ENCODE measurements around the gene RNPS1.
"Not testable (repeated sequence)": the region's sequence is repeated elsewhere in the genome, so short reads cannot be mapped to it uniquely, and the experiment has no call there.

The RNPS1 gene

DNA sequence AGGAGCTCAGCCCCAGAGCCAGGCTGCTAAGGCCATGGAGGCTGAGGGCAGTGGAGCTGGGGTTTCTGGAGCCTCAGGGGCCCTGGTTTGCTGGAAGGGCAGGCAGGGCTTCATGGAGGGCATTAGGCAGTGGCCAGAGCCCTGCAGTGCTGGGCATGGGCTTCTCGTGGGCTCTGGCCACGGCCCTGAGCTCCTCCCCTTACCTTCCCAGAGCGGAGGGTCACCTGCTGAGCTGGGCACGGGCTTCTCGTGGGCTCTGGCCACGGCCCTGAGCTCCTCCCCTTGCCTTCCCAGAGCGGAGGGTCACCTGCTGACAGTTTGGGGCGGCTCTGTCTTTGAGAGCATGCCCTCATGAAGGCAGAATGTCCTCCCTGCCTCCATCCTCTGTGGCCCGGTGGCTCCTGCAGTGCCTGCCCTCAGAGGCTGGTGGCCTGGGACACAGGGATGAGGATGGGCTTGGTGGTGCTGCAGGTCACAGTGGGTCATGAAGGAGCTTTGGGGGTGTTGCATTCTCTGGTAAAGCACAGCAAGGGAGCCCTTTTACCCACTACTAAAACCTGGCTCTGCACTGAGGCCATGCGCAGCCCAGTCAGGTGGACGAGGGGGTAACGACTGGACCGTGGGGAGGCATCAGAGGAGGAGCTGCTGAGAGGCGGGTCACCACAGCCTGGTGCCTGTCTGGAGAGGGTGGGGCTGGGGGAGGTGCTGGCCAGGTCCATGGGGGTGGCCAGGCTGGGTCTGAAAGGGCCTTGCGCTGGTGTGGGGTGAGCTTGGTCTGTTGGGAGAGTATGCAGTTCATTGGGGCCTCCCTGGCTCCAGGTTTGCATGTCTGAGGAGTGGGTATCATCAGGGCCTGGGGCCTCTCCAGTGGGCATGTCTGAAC lies 2.9 kb upstream of the RNPS1 start:
- Histone ChIP-seq H3K4me3 (ENCODE audit: low read length) (no peak overlapping the region), H3K36me3 (ENCODE audit: control insufficient read depth, insufficient read depth, low read length, severe bottlenecking) (no peaks in the 10 kb centered on the region), H3K9me3 (ENCODE audit: control insufficient read depth, low read length) (no peaks in the 10 kb centered on the region), H3K9ac (ENCODE audit: low read length) (peak overlapping the region; percentile 91), H3K4me1 (ENCODE audit: control insufficient read depth, insufficient read depth, low read length) (peaks cover 25% of the 10 kb centered on the region), H3K27me3 (replicated peaks; ENCODE audit: control insufficient read depth, insufficient read depth, low read length) (no peaks in the 10 kb centered on the region)
- no peak for DNase-seq (ENCODE audit: low read depth)

DNA sequence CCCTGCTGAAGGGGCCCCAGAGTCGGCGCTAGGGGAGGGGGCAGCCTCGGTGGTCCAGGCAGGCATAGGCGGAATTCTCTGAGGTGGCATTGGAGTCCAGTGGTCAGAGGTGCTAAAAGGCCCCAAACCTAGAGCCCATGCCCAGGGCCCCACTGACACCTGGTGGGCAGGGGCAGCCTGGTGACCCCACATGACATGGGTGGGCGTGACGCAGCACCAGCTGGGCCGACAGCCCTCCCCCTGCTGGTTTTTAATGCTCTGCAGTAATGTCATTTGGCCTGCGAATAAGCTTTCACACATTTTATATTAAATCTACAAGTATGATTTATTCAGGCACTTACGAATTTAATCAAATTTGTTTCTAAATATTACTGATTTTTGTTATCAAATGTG lies 2.1 kb upstream of the RNPS1 start:
- Histone ChIP-seq H3K4me3 (ENCODE audit: low read length) (peak overlapping the region; percentile 91), H3K9ac (ENCODE audit: low read length) (peak overlapping the region; percentile 91), H3K4me1 (ENCODE audit: control insufficient read depth, insufficient read depth, low read length) (peaks cover 28% of the 10 kb centered on the region), H3K36me3 (ENCODE audit: control insufficient read depth, insufficient read depth, low read length, severe bottlenecking) (no peaks in the 10 kb centered on the region), H3K9me3 (ENCODE audit: control insufficient read depth, low read length) (no peaks in the 10 kb centered on the region), H3K27me3 (replicated peaks; ENCODE audit: control insufficient read depth, insufficient read depth, low read length) (no peaks in the 10 kb centered on the region)
- no peak for DNase-seq (ENCODE audit: low read depth)

DNA sequence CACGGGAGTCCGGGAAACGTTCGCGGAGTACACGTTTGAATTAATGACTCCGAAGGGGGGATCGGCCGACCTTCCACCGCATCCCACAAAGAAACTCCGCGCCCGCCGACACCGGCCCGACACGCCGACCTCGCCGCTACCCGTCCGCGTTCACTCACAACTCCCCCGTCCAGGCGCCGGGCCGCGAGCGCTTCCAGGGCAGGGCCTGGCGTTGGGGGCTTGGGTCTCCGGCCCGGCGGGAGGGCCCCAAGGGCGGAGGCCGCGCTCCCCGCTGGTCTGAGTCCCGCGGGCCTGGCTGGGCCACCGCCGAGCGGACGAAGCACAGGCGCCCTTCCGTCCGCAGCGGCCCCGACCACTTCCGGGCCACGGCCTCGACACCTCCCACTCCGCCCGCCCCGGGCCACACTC lies 417 bp downstream of the RNPS1 start:
- H3K27me3 ChIP-seq (replicated peaks; ENCODE audit: control insufficient read depth, insufficient read depth, low read length), result not testable (repeated sequence)

DNA sequence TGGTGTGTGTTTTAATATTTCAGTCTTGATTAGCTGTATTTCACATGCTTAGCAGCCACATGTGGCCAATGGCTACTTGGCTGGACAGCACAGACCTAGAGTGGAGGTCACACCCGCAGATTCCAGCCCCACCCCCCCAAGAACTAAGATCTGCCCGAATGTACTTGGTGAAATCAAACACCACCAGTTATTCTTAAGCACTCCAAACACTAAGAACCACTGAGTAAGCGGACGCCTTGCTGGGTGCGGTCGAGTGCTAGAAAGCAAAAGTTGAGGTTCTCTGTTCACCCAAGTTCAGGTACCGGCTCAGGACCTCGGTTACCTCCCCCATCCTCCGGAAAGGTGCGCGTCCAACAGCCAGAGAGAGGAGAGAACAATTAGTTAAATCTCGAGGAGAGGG lies 1.0 kb downstream of the RNPS1 start:
- not testable (repeated sequence) for H3K27me3 ChIP-seq (replicated peaks; ENCODE audit: control insufficient read depth, insufficient read depth, low read length); H3K9me3 ChIP-seq (ENCODE audit: control insufficient read depth, low read length)
- DNase-seq (ENCODE audit: low read depth), result peak; percentile 48
- peaks cover 25% of the 10 kb centered on the region for H3K36me3 ChIP-seq (ENCODE audit: control insufficient read depth, insufficient read depth, low read length, severe bottlenecking)
- peak overlapping the region; percentile 91 for H3K9ac ChIP-seq (ENCODE audit: low read length)
- peaks cover 28% of the 10 kb centered on the region for H3K4me1 ChIP-seq (ENCODE audit: control insufficient read depth, insufficient read depth, low read length)
- H3K4me3 ChIP-seq (ENCODE audit: low read length), result peak overlapping the region; percentile 91

More for the DNA sequence above, 417 bp downstream of the RNPS1 start:
- H3K4me3 ChIP-seq (ENCODE audit: low read length), result peak overlapping the region; percentile 91
- H3K36me3 ChIP-seq (ENCODE audit: control insufficient read depth, insufficient read depth, low read length, severe bottlenecking), result peaks cover 19% of the 10 kb centered on the region
- not testable (repeated sequence) for H3K9me3 ChIP-seq (ENCODE audit: control insufficient read depth, low read length); DNase-seq (ENCODE audit: low read depth)
- peaks cover 28% of the 10 kb centered on the region for H3K4me1 ChIP-seq (ENCODE audit: control insufficient read depth, insufficient read depth, low read length)
- peak overlapping the region; percentile 91 for H3K9ac ChIP-seq (ENCODE audit: low read length)

DNA sequence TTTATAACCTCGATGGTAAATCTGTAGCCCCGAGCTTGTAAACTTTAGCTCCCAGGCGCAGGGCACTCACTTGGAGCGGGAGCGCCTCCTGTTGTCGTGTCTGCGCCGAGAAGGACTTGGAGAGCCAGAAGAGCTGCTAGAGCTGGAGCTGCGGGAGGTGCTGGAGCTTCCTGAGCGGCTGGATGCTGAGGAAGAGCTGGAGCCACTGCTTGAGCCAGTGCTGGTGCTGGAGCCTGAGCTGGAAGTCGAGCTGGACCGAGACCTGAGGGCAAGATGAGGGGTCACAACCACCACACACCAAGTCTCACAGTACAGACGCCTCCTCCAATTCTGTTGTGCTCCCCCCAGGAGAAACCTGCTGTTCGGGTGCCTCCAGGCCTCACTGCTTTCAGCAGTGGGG lies 4.9 kb downstream of the RNPS1 start:
- H3K36me3 ChIP-seq (ENCODE audit: control insufficient read depth, insufficient read depth, low read length, severe bottlenecking), result peaks cover 62% of the 10 kb centered on the region
- peaks cover 13% of the 10 kb centered on the region for H3K4me1 ChIP-seq (ENCODE audit: control insufficient read depth, insufficient read depth, low read length)
- not testable (repeated sequence) for DNase-seq (ENCODE audit: low read depth); H3K4me3 ChIP-seq (ENCODE audit: low read length); H3K9me3 ChIP-seq (ENCODE audit: control insufficient read depth, low read length); H3K27me3 ChIP-seq (replicated peaks; ENCODE audit: control insufficient read depth, insufficient read depth, low read length); H3K9ac ChIP-seq (ENCODE audit: low read length)

DNA sequence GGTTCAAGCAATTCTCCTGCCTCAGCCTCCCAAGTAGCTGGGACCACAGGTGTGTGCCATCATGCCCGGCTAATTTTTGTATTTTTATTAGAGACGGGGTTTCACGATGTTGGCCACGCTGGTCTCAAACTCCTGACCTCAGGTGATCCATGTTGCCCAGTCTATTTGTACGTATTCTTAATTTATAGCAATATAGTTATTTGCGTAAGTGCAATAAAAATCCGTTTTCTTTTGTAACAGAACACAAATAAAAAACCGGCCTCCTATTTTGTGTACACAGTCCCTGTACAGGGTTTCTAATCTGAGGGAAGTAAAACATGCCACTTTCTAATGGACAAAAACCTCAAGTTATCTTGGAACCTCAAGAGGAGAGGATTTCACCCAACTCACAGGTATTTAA lies 7.7 kb downstream of the RNPS1 start:
- peaks cover 90% of the 10 kb centered on the region for H3K36me3 ChIP-seq (ENCODE audit: control insufficient read depth, insufficient read depth, low read length, severe bottlenecking)
- no peaks in the 10 kb centered on the region for H3K27me3 ChIP-seq (replicated peaks; ENCODE audit: control insufficient read depth, insufficient read depth, low read length)
- H3K9ac ChIP-seq (ENCODE audit: low read length), result no peak overlapping the region
- no peak overlapping the region for H3K4me3 ChIP-seq (ENCODE audit: low read length)
- no peaks in the 10 kb centered on the region for H3K4me1 ChIP-seq (ENCODE audit: control insufficient read depth, insufficient read depth, low read length)
- no peaks in the 10 kb centered on the region for H3K9me3 ChIP-seq (ENCODE audit: control insufficient read depth, low read length)
- DNase-seq (ENCODE audit: low read depth), result no peak

DNA sequence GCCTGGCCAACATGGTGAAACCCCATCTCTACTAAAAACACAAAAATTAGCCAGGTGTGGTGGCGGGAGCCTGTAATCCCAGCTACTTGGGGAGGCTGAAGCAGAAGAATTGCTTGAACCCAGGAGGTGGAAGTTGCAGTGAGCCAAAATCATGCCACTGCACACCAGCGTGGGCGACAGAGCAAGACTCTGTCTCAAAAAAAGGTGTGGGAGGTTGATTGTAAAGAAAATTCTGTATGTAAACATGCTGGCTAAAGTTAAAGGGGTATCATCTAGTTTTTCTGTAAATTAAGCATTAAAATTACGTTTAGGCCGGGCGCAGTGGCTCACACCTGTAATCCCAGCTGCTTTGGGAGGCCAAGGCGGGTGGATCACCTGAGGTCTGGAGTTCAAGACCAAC lies 9.4 kb downstream of the RNPS1 start:
- H3K9me3 ChIP-seq (ENCODE audit: control insufficient read depth, low read length); H3K9ac ChIP-seq (ENCODE audit: low read length); H3K4me1 ChIP-seq (ENCODE audit: control insufficient read depth, insufficient read depth, low read length); H3K27me3 ChIP-seq (replicated peaks; ENCODE audit: control insufficient read depth, insufficient read depth, low read length); DNase-seq (ENCODE audit: low read depth); H3K4me3 ChIP-seq (ENCODE audit: low read length): not testable (repeated sequence)
- H3K36me3 ChIP-seq (ENCODE audit: control insufficient read depth, insufficient read depth, low read length, severe bottlenecking), result peaks cover 99% of the 10 kb centered on the region

DNA sequence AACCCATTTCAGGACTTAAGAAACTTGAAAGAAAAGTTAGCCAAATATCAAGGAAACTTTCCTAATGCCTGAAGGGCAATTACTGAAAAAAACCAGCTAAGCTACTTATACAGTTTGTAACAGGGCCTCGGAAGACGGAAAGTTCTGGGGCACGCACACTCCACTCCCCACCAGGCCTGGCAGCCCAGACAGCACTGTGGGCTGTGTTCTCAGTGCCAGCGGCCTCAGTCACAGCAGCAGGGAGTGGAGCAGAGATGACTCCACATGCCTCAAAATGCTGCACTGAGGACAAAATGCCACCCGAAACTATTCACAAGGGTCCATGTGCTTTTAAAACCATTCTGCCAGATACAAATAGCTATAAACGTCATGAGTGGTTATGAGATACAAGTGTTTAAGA lies 10.2 kb downstream of the RNPS1 start:
- Histone ChIP-seq H3K9me3 (ENCODE audit: control insufficient read depth, low read length) (no peaks in the 10 kb centered on the region), H3K27me3 (replicated peaks; ENCODE audit: control insufficient read depth, insufficient read depth, low read length) (no peaks in the 10 kb centered on the region), H3K4me1 (ENCODE audit: control insufficient read depth, insufficient read depth, low read length) (no peaks in the 10 kb centered on the region), H3K9ac (ENCODE audit: low read length) (no peak overlapping the region), H3K36me3 (ENCODE audit: control insufficient read depth, insufficient read depth, low read length, severe bottlenecking) (peaks cover 99% of the 10 kb centered on the region), H3K4me3 (ENCODE audit: low read length) (no peak overlapping the region)
- DNase-seq (ENCODE audit: low read depth), result no peak

DNA sequence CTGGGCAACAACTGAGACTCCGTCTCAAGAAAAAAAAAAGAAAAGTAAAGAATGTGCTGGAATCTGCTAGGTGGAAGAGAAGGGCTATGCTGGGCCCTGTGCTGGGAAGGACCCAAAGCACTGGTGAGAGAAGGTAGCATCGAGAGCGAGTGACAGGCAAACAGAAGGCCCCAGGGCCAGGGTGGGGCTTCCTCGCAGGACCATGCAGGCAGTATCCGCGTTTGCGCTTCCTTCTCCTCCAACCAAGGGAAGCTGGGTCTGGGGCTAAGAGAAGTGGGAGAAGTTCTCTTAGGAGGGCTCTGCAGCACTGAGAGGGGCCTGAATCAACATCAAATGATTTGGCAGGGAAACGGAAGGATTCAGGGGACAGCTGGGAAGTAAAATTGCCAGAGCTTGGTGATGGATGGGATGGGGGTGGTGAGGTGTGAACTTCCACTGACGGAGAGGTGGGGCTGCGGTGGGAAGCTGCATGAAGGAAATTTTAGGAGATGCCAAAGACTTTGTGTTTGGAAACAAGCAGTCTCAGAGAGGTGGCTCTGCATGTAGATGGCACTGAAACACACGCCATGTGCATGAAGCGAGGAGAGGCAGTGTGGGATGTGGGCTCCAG lies 11.3 kb downstream of the RNPS1 start:
- Histone ChIP-seq H3K9ac (ENCODE audit: low read length) (no peak overlapping the region), H3K36me3 (ENCODE audit: control insufficient read depth, insufficient read depth, low read length, severe bottlenecking) (peaks cover 95% of the 10 kb centered on the region), H3K4me3 (ENCODE audit: low read length) (no peak overlapping the region), H3K4me1 (ENCODE audit: control insufficient read depth, insufficient read depth, low read length) (peaks cover 8% of the 10 kb centered on the region), H3K9me3 (ENCODE audit: control insufficient read depth, low read length) (no peaks in the 10 kb centered on the region), H3K27me3 (replicated peaks; ENCODE audit: control insufficient read depth, insufficient read depth, low read length) (no peaks in the 10 kb centered on the region)
- no peak for DNase-seq (ENCODE audit: low read depth)

DNA sequence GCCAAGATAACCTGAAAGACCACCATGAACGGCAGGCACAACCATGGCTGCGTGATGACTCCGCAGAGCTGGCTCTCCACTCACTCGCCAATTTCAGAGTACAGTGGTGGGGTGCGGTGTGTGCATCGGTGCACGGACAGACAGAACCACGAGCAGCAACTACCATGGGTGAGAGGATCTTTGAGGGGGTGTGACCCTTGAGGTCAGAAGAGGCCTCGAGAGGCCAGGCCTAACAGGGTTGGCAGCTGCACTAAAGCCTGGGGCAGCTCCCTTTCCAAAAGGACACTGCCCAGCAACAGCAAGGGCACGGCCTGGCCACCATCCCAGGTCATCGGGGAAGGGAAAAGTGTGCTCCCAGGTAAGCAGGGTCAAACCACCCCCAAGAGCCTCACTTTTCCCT lies 14.6 kb downstream of the RNPS1 start:
- H3K4me3 ChIP-seq (ENCODE audit: low read length), result no peak overlapping the region
- H3K9me3 ChIP-seq (ENCODE audit: control insufficient read depth, low read length), result no peaks in the 10 kb centered on the region
- peaks cover 12% of the 10 kb centered on the region for H3K4me1 ChIP-seq (ENCODE audit: control insufficient read depth, insufficient read depth, low read length)
- no peak for DNase-seq (ENCODE audit: low read depth)
- H3K27me3 ChIP-seq (replicated peaks; ENCODE audit: control insufficient read depth, insufficient read depth, low read length), result no peaks in the 10 kb centered on the region
- H3K9ac ChIP-seq (ENCODE audit: low read length), result no peak overlapping the region
- H3K36me3 ChIP-seq (ENCODE audit: control insufficient read depth, insufficient read depth, low read length, severe bottlenecking), result peaks cover 63% of the 10 kb centered on the region

DNA sequence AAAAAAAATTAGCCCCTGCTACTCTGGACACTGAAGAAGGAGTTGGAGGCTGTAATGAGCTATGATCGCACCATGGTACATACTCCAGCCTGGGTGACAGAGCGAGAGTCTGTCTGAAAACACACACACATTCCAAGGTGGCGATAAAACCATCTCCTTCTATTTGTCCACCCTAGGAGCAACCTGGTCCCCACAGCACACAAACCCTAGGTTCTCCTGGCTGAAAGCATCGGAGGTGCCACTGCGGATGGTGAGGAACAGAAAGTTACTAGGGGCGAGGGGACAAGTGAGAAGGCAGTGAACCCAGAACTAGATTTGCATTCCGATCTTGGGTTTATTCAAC lies 15.1 kb downstream of the RNPS1 start:
- peaks cover 12% of the 10 kb centered on the region for H3K4me1 ChIP-seq (ENCODE audit: control insufficient read depth, insufficient read depth, low read length)
- H3K9me3 ChIP-seq (ENCODE audit: control insufficient read depth, low read length), result no peaks in the 10 kb centered on the region
- peaks cover 58% of the 10 kb centered on the region for H3K36me3 ChIP-seq (ENCODE audit: control insufficient read depth, insufficient read depth, low read length, severe bottlenecking)
- H3K27me3 ChIP-seq (replicated peaks; ENCODE audit: control insufficient read depth, insufficient read depth, low read length), result no peaks in the 10 kb centered on the region
- H3K4me3 ChIP-seq (ENCODE audit: low read length), result no peak overlapping the region
- no peak overlapping the region for H3K9ac ChIP-seq (ENCODE audit: low read length)
- no peak for DNase-seq (ENCODE audit: low read depth)
